ENCODE results near the gene SYS1.

The SYS1 gene

DNA sequence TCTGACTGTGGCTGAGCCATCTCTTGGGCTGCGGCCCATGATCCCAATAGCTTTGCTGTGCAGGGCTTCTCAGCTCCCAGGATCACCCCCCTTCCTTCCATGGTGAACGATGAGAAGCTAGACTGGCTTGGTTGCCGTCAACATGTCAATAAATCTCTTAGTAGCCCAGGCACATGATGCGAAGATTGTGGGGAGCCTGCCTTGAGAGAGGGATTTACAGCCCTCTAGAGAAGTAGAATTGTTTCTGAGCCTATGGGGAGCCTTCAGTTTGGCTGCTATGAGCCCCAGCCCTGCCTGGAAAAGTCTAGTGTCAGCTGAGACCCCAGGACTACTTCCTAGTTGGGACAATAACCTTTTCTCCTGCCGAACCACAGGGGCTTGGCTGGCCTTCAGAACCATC lies 49.7 kb downstream of the SYS1 start:
- H3K4me3 ChIP-seq (ENCODE audit: low read depth, low read length), result no peak overlapping the region

DNA sequence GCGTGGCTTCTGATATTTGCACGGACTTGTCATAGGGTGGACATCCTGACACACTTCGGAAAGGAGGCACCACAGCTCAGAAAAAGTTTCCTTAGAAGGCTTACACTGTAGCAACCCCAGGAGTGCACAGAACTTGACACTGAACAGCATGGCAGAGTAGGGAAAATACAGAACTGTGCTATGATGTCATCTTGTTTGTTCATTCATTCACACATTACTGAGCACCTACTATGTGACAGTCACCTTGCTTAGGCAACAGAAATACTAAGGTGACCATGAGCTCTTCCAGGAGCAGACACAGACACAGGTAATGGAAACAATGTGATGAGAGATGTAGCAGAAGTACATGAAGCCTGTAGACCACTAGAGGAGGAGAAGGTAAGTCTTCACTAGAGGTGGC lies 50.5 kb downstream of the SYS1 start:
- no peak overlapping the region for H3K4me3 ChIP-seq (ENCODE audit: low read depth, low read length)

DNA sequence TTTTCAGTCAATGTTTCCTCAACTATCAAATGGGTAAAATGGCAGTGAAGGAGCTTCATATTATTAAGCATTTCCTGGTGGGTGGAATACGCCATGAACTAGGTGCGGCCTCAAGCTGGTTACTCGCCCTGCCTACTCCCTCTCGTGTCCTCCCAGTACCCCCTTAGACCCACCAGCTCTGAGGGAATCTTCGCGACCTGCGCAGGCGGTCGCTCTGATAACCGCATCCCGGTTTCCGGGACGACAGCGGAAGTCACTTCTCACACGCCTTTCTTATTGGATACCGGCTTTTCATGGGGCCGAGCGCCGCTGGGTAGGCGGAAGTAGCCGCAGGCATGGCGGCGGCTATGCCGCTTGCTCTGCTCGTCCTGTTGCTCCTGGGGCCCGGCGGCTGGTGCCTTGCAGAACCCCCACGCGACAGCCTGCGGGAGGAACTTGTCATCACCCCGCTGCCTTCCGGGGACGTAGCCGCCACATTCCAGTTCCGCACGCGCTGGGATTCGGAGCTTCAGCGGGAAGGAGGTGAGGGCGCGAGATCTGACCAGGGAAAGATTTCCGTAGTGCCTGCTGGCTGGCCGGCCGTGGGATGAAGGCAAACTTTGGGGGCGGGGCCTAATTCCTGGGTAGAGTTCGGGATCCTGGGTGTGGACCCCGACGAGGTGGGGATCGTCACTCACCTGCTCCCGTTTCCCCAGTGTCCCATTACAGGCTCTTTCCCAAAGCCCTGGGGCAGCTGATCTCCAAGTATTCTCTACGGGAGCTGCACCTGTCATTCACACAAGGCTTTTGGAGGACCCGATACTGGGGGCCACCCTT lies 53.1 kb downstream of the SYS1 start, which contains the start of gene PIGT:
PIGT (plus strand) TSS at position 320 of the 816 bp plus-strand sequence; CDS start at position 336, 16 bp downstream.
- H3K4me3 ChIP-seq (ENCODE audit: low read depth, low read length), result peak within 1 kb of the TSS; percentile 95

DNA sequence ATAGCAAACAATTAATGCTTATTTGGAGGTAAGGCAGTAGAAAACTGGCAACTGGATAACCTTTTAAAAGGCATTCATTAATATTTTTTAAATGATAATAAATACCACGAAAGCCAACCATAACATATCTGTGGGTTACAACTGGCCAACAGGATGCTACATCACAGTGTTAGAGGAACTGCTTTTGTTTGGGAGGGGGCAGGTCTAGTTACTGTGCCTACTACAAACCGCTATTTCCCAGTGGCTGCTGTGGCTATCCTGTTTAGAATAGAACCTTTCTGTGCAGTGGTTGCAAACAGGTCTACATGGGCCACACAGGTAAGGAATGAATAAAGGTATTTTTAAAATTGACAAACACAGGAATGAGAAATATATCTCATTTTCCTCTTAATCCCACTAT lies 54.0 kb downstream of the SYS1 start:
- peak overlapping the region; percentile 95 for H3K4me3 ChIP-seq (ENCODE audit: low read depth, low read length)

Data from iPS-11a (cell line).